GM18873 (cell line): Measurements from ENCODE around the gene SMPD2.

Experiments used
- ATAC-seq: cut with Tn5 transposase; IDR thresholded peaks from one replicate; pipeline ENCODE4 v1.9.1; 2021; ENCODE audit warnings: mild to moderate bottlenecking, moderate library complexity, moderate number of reproducible peaks; ENCODE audit not compliant: unreplicated experiment, low FRiP score

Gene SMPD2

DNA sequence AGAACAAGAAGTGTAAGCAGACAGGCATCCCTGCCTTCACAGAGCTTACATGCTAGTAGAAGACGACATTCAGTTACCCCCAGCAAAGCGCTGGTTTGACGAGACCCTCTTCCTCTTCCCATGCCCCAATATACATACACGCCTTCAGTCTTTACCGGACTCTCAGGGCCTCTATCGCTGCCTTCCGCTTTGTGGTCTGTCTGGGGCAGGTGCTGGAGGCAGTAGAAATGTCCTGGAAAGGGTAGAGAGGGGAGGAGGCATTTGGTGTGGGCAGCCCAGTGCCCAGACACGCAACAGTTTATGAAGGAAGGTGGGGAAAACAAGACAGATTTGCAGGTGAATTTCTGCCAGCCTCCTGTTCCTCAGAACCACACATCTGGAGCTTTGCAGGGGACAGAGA lies 6.0 kb downstream of the SMPD2 start:
- ATAC-seq: no peak

- no peak for ATAC-seq
These were observed 6.6 kb downstream of the SMPD2 start for GRCh38 chr6:109447087-109447486.

DNA sequence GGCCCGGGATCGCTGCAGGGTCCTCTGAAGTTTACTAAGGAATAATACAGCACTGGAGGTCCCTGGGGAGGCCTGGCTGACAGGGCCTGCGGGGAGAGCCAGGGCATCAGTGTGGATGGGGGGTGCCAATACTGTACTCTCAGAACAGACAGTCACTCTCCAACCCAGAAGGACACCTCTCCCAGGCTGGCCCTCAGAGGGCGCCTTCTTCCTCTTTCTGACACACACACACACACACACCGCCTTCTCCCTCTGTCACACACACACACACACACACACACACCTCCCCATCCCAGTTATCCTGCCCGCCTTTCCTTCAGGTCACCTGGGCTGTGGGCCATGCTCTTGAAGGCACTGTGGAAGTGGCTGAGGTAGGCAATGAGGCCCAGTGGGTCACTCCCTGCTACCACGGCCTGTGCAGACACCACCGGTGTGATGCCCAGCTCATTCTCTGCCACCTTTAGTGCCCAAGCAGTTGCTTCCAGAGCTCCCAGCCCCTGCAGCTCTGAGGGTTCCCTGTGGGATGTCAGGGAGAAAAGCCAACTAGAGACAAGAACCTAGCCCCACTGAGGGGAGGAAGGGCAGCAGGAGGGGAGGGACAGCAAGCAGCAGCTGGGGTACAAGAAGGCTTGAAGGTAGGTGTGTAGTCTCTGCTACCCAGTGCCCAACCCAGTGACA lies 7.5 kb downstream of the SMPD2 start:
- no peak for ATAC-seq

- no peak for ATAC-seq
These were observed 8.1 kb downstream of the SMPD2 start for GRCh38 chr6:109448615-109449014.

DNA sequence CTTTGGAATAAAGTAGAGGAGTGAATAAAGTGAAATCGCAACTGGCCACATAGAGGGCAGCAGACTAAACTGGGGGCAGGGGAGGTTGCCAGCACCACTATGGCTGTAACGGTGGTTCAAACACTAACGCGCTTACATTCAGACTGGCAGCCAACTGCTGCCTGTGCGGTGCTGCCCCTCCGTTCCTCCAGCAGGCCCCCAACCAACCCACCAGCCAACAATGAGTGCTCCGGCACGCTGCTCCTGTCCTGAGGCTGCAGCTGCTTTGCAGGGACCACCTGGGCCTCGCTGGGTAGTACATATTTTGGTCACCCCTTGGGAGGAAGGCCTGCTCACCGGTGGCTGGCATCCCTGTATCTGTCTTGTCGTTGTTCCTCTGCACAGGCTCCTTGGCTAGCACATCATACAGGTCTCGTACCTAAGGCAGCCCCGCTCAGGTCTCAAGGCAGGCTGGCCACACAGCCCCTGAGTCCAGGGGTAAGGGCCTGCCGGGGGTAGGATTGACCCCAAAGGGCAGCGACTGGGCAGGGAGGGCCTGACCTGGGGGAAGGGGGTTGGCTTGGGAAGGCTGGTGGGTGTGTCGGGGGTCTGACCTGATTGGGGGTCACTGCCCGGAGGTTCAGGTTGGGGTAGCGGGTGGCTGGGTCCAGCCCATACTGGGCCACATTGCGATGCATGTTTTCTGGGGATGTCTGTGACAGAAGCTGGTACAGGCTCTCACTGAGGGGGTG lies 8.7 kb downstream of the SMPD2 start:
- ATAC-seq: no peak

DNA sequence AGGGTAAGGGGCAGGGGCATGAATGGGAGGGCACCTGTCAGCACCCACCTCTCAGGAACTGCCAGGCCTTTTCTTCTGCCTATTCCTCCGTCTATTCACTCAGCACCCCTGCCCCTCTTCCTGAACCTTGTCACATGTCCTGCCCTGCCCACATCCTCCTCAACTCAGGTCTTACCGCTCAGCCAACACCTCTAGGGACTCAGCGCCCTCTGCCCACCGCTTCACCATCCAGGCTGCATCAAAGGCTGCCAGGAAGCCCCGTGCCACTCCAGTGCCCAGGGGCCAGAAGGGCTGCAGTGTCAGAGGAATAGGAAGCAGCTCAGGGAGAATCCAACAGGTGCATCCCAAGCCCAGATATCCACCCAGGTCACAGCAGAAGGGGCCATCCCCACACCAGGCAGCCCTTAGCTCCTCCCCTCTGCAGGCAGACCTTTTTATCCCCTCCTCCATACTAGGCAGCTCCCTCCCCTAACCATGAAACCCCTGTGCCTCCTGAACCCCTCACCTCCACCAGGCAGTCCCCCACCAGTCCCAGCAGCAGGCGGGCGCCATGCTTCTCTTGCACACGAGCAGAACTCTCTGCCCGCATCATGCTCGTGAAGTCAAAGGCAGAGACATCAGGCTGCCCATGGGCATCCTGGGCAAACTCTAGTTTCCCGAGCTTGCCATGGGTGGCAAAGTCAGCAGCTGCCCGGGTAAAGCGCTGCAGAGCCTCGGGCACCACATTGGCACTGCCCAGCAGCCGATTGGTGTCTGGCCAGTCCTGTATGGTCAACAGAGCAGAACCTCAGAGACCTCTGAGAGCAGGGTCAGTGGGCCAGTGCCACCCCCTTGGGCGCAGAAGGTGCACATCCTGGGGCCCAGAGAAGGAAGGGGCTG lies 9.5 kb downstream of the SMPD2 start:
- no peak for ATAC-seq

- no peak for ATAC-seq
These were observed 10.3 kb downstream of the SMPD2 start for GRCh38 chr6:109450801-109451200.

- ATAC-seq: no peak
These were observed 10.9 kb downstream of the SMPD2 start for GRCh38 chr6:109451376-109451775.

DNA sequence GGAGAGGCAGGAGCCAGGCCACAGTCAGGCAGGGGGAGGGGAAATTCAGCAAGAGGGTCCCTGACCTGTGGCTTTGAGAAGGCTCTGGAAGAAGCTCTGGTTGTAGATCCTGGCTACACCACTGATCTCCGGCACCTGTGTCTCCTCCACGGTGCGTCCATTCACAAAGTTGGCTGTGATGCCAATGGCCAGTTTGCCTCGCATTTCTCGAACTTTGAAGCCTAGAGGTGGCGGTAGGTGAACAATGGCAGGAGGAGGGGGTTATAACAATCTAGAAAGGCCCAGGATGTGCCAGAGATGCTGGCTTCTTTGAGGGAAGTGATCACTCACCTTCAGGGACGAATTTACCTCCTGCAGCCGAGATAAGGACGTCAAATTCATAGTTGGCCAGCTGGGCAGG lies 11.7 kb downstream of the SMPD2 start:
- no peak for ATAC-seq

- no peak for ATAC-seq
These were observed 12.6 kb downstream of the SMPD2 start for GRCh38 chr6:109453156-109453555.

DNA sequence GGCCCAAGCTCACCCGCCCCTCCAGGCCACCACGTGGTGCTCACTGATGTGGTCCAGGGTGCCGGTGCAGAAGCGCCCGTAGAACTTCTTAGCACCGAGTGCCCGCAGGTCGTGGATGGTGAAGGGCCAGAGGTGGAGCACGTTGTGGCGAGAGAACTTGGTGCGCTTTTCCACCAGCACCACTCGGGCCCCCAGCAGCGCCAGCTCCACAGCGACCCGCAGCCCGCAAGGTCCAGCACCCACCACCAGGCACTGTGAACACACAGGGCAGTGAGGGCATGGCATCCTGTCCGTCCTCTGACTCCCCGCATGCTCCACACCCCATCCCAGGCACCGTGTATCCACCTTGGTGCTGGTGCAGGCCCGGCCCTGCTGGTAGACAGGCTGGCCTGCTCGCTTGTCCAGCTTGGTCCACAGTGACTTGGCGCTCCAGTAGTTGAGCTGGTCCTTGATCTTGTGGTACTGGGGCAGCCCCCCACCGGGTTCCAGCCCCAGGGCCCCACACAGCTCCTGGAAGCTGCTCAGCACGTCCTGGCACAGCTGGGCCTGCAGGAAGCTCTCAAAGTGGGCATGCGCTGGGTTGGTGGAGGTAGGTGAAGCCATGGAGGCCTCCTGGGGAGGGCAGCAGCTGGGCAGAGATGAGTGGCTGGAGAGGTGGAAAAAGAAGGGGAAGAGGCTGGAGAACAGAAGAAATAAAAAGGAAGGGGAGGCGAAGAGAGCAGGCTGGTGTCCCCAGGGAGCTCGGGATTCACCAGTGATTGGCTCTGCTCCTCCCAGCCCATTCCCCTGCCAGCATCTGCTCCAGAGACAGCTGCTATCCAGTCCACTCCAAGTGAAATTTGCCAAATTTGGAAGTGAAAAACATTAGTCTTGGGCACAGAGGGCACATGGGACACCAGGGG lies 13.3 kb downstream of the SMPD2 start:
- no peak for ATAC-seq

- ATAC-seq: peak; percentile 20
These were observed 14.2 kb downstream of the SMPD2 start for GRCh38 chr6:109454496-109455436.

GRCh38 chr6:109455437-109456110 lies 15.1 kb downstream of the SMPD2 start, which contains the start of gene MICAL1:
TSS of gene MICAL1 (minus strand) at chr6:109455772. CDS start at chr6:109454196, 1,576 bp downstream.
- ATAC-seq: peak; percentile 57

- ATAC-seq: no peak
These were observed 15.6 kb downstream of the SMPD2 start for GRCh38 chr6:109456111-109456583.

GRCh38 chr6:109456710-109457561 lies 16.4 kb downstream of the SMPD2 start:
- ATAC-seq: no peak

- no peak for ATAC-seq
These were observed 17.1 kb downstream of the SMPD2 start for GRCh38 chr6:109457562-109457996.

GRCh38 chr6:109458774-109459531 lies 18.4 kb downstream of the SMPD2 start:
- ATAC-seq: peak; percentile 28
